ENCODE measurements around the gene SLC28A1.

The SLC28A1 gene

GRCh38 chr15:84855136-84855535 lies 29.3 kb upstream of the SLC28A1 start:
- no peak for TF ChIP-seq CTCF (IDR thresholded peaks at IDR 0.05; ENCODE audit: insufficient read depth, low read depth, low read length, missing control alignments)
- no peak for DNase-seq (ENCODE audit: low read depth)
- no peak overlapping the region for H3K4me3 ChIP-seq (ENCODE audit: low read depth, low read length)

GRCh38 chr15:84855765-84856164 lies 28.7 kb upstream of the SLC28A1 start:
- no peak for DNase-seq (ENCODE audit: low read depth)
- H3K4me3 ChIP-seq (ENCODE audit: low read depth, low read length): no peak overlapping the region
- TF ChIP-seq CTCF (IDR thresholded peaks at IDR 0.05; ENCODE audit: insufficient read depth, low read depth, low read length, missing control alignments): no peak

- no peak for TF ChIP-seq CTCF (IDR thresholded peaks at IDR 0.05; ENCODE audit: insufficient read depth, low read depth, low read length, missing control alignments)
- H3K4me3 ChIP-seq (ENCODE audit: low read depth, low read length): no peak overlapping the region
- DNase-seq (ENCODE audit: low read depth): no peak
Observed at GRCh38 chr15:84856731-84857417, 27.6 kb upstream of the SLC28A1 start.

GRCh38 chr15:84857418-84858004 lies 27.0 kb upstream of the SLC28A1 start:
- no peak overlapping the region for H3K4me3 ChIP-seq (ENCODE audit: low read depth, low read length)
- TF ChIP-seq CTCF (IDR thresholded peaks at IDR 0.05; ENCODE audit: insufficient read depth, low read depth, low read length, missing control alignments): no peak
- DNase-seq (ENCODE audit: low read depth): no peak

- TF ChIP-seq CTCF (IDR thresholded peaks at IDR 0.05; ENCODE audit: insufficient read depth, low read depth, low read length, missing control alignments): no peak
- no peak overlapping the region for H3K4me3 ChIP-seq (ENCODE audit: low read depth, low read length)
- no peak for DNase-seq (ENCODE audit: low read depth)
Observed at GRCh38 chr15:84858231-84858630, 26.2 kb upstream of the SLC28A1 start.

- no peak overlapping the region for H3K4me3 ChIP-seq (ENCODE audit: low read depth, low read length)
- TF ChIP-seq CTCF (IDR thresholded peaks at IDR 0.05; ENCODE audit: insufficient read depth, low read depth, low read length, missing control alignments): no peak
Observed at GRCh38 chr15:84859144-84859543, 25.3 kb upstream of the SLC28A1 start.

GRCh38 chr15:84859651-84860050 lies 24.8 kb upstream of the SLC28A1 start:
- DNase-seq (ENCODE audit: low read depth): no peak

More at GRCh38 chr15:84859144-84859543, 25.3 kb upstream of the SLC28A1 start:
- no peak for DNase-seq (ENCODE audit: low read depth)

More at GRCh38 chr15:84859651-84860050, 24.8 kb upstream of the SLC28A1 start:
- TF ChIP-seq CTCF (IDR thresholded peaks at IDR 0.05; ENCODE audit: insufficient read depth, low read depth, low read length, missing control alignments): no peak
- no peak overlapping the region for H3K4me3 ChIP-seq (ENCODE audit: low read depth, low read length)
